Keratinocyte (primary cell): ENCODE results near the gene PRSS36. TPM values are rescaled to one million over a fixed set of nuclear protein-coding genes. Genes with fewer than 3 reads are reported as not detected.

Experiments
- DNase-seq: peaks from one replicate; pipeline ENCODE4 v3.0.0-alpha.2; 2011; ENCODE audit warnings: low read depth, missing footprints, low spot score
- FAIRE-seq: peaks from 2 replicates; lab custom pipeline; 2011; peaks lifted over from hg19 to GRCh38; lab: Jason Lieb, UNC
- H2AFZ ChIP-seq: 2 replicates; pipeline ENCODE4 v1.6.0; 2012; ENCODE audit warnings: low read length, control low read depth, inconsistent platforms; ENCODE audit not compliant: control insufficient read depth
- H3K27ac ChIP-seq: 2 replicates; pipeline ENCODE4 v1.5.1; 2011; ENCODE audit warnings: low read length; ENCODE audit not compliant: control insufficient read depth, insufficient read depth
- H3K27me3 ChIP-seq: 3 replicates; pipeline ENCODE4 v1.6.0; 2011; ENCODE audit warnings: low read length; ENCODE audit not compliant: control insufficient read depth, insufficient read depth; ENCODE audit errors: extremely low read depth
- H3K36me3 ChIP-seq, 2 experiments: 2 replicates in 1 of 2; 3 replicates in 1 of 2; pipeline ENCODE4 v1.5.1; 2011; ENCODE audit warnings: low read length in 2 of 2, mild to moderate bottlenecking in 1 of 2; ENCODE audit not compliant: control insufficient read depth in 2 of 2, insufficient read depth in 2 of 2; ENCODE audit errors: extremely low read depth in 1 of 2
- H3K4me1 ChIP-seq: 3 replicates; pipeline ENCODE4 v1.5.1; 2011; ENCODE audit warnings: low read length; ENCODE audit not compliant: control insufficient read depth, insufficient read depth; ENCODE audit errors: extremely low read depth
- H3K4me2 ChIP-seq: 3 replicates; pipeline ENCODE4 v1.6.0; 2011; ENCODE audit warnings: low read depth, low read length; ENCODE audit not compliant: control insufficient read depth, insufficient read depth; ENCODE audit errors: extremely low read depth
- H3K4me3 ChIP-seq, 3 experiments: fragments of 200-600 bp in 1 of 3; sonication (generic) in 1 of 3; 2 replicates in 2 of 3; 3 replicates in 1 of 3; pipeline ENCODE4 v1.5.1; 2011 to 2016; ENCODE audit warnings: low read length in 3 of 3, mild to moderate bottlenecking in 3 of 3, control low read depth in 2 of 3, inconsistent platforms in 1 of 3, low read depth in 1 of 3, mixed read lengths in 1 of 3, mixed run types in 1 of 3, moderate library complexity in 1 of 3; ENCODE audit not compliant: control insufficient read depth in 2 of 3, insufficient read depth in 2 of 3; ENCODE audit errors: extremely low read depth in 1 of 3
- H3K79me2 ChIP-seq: 2 replicates; pipeline ENCODE4 v1.6.0; 2012; ENCODE audit warnings: low read length; ENCODE audit not compliant: control insufficient read depth, insufficient read depth
- H3K9ac ChIP-seq: 3 replicates; pipeline ENCODE4 v1.6.0; 2011; ENCODE audit warnings: low read length; ENCODE audit not compliant: control insufficient read depth, insufficient read depth; ENCODE audit errors: extremely low read depth
- H3K9me1 ChIP-seq: 3 replicates; pipeline ENCODE4 v1.6.0; 2011; ENCODE audit warnings: low read length; ENCODE audit not compliant: control insufficient read depth, insufficient read depth; ENCODE audit errors: extremely low read depth
- H3K9me3 ChIP-seq: 2 replicates; pipeline ENCODE4 v1.5.1; 2012; ENCODE audit warnings: low read depth, low read length; ENCODE audit not compliant: control insufficient read depth
- H4K20me1 ChIP-seq: 3 replicates; pipeline ENCODE4 v1.6.0; 2011; ENCODE audit warnings: low read length; ENCODE audit not compliant: control insufficient read depth, insufficient read depth; ENCODE audit errors: extremely low read depth
- EZH2 ChIP-seq: IDR thresholded peaks from one replicate; pipeline ENCODE4 v1.6.1; 2012; ENCODE audit warnings: inconsistent platforms, mild to moderate bottlenecking, low read length, moderate library complexity
- dilution Hi-C: fragments of 300-500 bp; cut with MboI; formaldehyde crosslinking; loops from one replicate; pipeline ENCODE4 v1.7.0; 2020; ENCODE audit warnings: low sequenced_read_pairs; ENCODE audit not compliant: extremely low pct_ligation_motif_present
- polyA plus RNA-seq, 5 experiments: library from polyadenylated mRNA; depleted of rRNA in 3 of 5; stranded (reverse) in 3 of 5; stranded (forward) in 1 of 5; unstranded in 1 of 5; fragments of >200 nt; gene quantifications; 1 replicate in 1 of 5; 2 replicates in 3 of 5; 3 replicates in 1 of 5; pipeline versions ENCODE4 v1.2.1 to v1.2.3, GENCODE V29; 2011 to 2012; ENCODE audit warnings: missing spikeins in 2 of 5, low read depth in 1 of 5, low replicate concordance in 1 of 5
- TF ChIP-seq, protein P1 (sequence below), 3 experiments: IDR thresholded peaks in 1 of 3; conservative IDR thresholded peaks in 1 of 3; optimal IDR thresholded peaks in 1 of 3; 2 replicates in 2 of 3; 3 replicates in 1 of 3; pipeline versions ENCODE3 to v1.5.1; 2011; ENCODE audit warnings: low read length in 3 of 3, mild to moderate bottlenecking in 3 of 3, moderate library complexity in 2 of 3, control low read depth in 1 of 3, inconsistent platforms in 1 of 3; ENCODE audit not compliant: insufficient read depth in 2 of 3; ENCODE audit errors: extremely low read depth in 1 of 3

The PRSS36 gene
- polyA plus RNA-seq, 1 donor (not counting 4 experiments of a cell fraction or from before 2014, with no cell fraction given): 0.43 TPM

DNA sequence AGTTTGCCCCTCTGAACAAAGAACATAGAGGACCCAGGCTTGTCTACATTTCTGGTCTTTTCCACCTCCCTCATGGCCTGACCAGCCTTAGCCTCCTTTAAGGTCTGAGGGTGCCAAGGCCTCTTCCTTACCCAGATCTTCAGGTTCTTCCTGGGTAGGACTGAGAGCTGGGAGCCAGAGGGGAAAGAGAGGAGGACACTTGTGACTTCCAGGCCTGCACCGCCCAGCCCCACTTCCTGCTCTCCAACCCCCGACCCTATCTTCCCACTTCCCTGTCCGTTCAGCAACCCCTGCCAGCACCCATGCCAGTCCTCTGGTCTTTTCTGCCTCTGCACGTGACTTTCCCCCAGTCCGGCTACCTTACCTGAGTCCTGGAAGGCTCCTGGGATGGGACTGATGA lies 534 bp downstream of the PRSS36 start:
- dilution Hi-C loops: no loop called here
- H3K27ac ChIP-seq: no peak overlapping the region

GRCh38 chr16:31148896-31149295 lies 970 bp downstream of the PRSS36 start:
- TF ChIP-seq, protein P1, sequence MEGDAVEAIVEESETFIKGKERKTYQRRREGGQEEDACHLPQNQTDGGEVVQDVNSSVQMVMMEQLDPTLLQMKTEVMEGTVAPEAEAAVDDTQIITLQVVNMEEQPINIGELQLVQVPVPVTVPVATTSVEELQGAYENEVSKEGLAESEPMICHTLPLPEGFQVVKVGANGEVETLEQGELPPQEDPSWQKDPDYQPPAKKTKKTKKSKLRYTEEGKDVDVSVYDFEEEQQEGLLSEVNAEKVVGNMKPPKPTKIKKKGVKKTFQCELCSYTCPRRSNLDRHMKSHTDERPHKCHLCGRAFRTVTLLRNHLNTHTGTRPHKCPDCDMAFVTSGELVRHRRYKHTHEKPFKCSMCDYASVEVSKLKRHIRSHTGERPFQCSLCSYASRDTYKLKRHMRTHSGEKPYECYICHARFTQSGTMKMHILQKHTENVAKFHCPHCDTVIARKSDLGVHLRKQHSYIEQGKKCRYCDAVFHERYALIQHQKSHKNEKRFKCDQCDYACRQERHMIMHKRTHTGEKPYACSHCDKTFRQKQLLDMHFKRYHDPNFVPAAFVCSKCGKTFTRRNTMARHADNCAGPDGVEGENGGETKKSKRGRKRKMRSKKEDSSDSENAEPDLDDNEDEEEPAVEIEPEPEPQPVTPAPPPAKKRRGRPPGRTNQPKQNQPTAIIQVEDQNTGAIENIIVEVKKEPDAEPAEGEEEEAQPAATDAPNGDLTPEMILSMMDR (optimal IDR thresholded peaks at IDR 0.05 in 1 of 3, IDR thresholded peaks at IDR 0.05 in 1 of 3, conservative IDR thresholded peaks at IDR 0.05 in 1 of 3; ENCODE audit: extremely low read depth in 1 of 3, insufficient read depth in 2 of 3, low read length in 3 of 3): no peak
- TF ChIP-seq EZH2: no peak
- no peaks in the 10 kb centered on the region for H3K79me2 ChIP-seq
- H3K36me3 ChIP-seq: no peaks in the 10 kb centered on the region
- H4K20me1 ChIP-seq: no peaks in the 10 kb centered on the region
- H3K9ac ChIP-seq: no peak overlapping the region
- no peak overlapping the region for H3K4me3 ChIP-seq
- no peaks in the 10 kb centered on the region for H3K9me3 ChIP-seq
- no peak for DNase-seq
- no peak overlapping the region for H3K27ac ChIP-seq
- dilution Hi-C loops: no loop called here
- no peak overlapping the region for H3K4me2 ChIP-seq
- H2AFZ ChIP-seq: no peak overlapping the region
- no peak for FAIRE-seq
- H3K9me1 ChIP-seq: no peaks in the 10 kb centered on the region
- H3K4me1 ChIP-seq: peaks cover 7% of the 10 kb centered on the region
- no peaks in the 10 kb centered on the region for H3K27me3 ChIP-seq

More for the DNA sequence above, 534 bp downstream of the PRSS36 start:
- Histone ChIP-seq H3K9me1 (no peaks in the 10 kb centered on the region), H3K79me2 (no peaks in the 10 kb centered on the region), H3K27me3 (no peaks in the 10 kb centered on the region), H3K4me1 (peaks cover 7% of the 10 kb centered on the region), H2AFZ (no peak overlapping the region), H3K4me2 (no peak overlapping the region), H3K4me3 (no peak overlapping the region), H4K20me1 (no peaks in the 10 kb centered on the region), H3K9me3 (no peaks in the 10 kb centered on the region), H3K9ac (no peak overlapping the region), H3K36me3 (no peaks in the 10 kb centered on the region)
- DNase-seq (no peak), FAIRE-seq (no peak)
- TF ChIP-seq, protein P1 (optimal IDR thresholded peaks at IDR 0.05 in 1 of 3, IDR thresholded peaks at IDR 0.05 in 1 of 3, conservative IDR thresholded peaks at IDR 0.05 in 1 of 3; ENCODE audit: extremely low read depth in 1 of 3, insufficient read depth in 2 of 3, low read length in 3 of 3): no peak
- no peak for TF ChIP-seq EZH2
